Left lung (tissue), 14 donors: Measurements from ENCODE around the gene P2RX3. TPM values are rescaled to one million over a fixed set of nuclear protein-coding genes. Genes with fewer than 3 reads are reported as not detected.
"Not testable (repeated sequence)": the region's sequence is repeated elsewhere in the genome, so short reads cannot be mapped to it uniquely, and the experiment has no call there.

ENCODE experiments used
- ATAC-seq: fragments of 200-7000 bp; cut with Tn5 transposase; one replicate; pipeline ENCODE4 v1.9.1; 2020; ENCODE audit warnings: moderate library complexity
- DNase-seq, 4 donors: peaks; one replicate each; pipeline ENCODE4 v3.0.0-alpha.2; 2013 to 2020
- H3K27ac ChIP-seq, 2 donors: fragments of 200-600 bp; sonication (generic) in 1 of 2; one replicate each; pipeline versions ENCODE4 v1.5.0 to v1.8.0; 2020 to 2021
- H3K27me3 ChIP-seq, 2 donors: fragments of 200-600 bp; sonication (generic) in 1 of 2; one replicate each; pipeline versions ENCODE4 v1.5.0 to v1.8.0; 2020 to 2021
- H3K36me3 ChIP-seq, 2 donors: fragments of 200-600 bp; sonication (generic) in 1 of 2; one replicate each; pipeline versions ENCODE4 v1.5.0 to v1.8.0; 2020 to 2021
- H3K4me1 ChIP-seq, 2 donors: fragments of 200-600 bp; one replicate each; pipeline ENCODE4 v1.8.0; 2021
- H3K4me3 ChIP-seq, 2 donors: fragments of 200-600 bp; sonication (generic) in 1 of 2; one replicate each; pipeline versions ENCODE4 v1.5.0 to v1.8.0; 2020 to 2021; ENCODE audit warnings: mild to moderate bottlenecking in 1 of 2
- H3K9me3 ChIP-seq, 2 donors: fragments of 200-600 bp; sonication (generic) in 1 of 2; one replicate each; pipeline versions ENCODE4 v1.5.0 to v1.8.0; 2020 to 2021
- intact Hi-C, 2 donors: fragments of 100-400 bp; cut with DNase I; formaldehyde crosslinking; loops; one replicate each; pipeline versions ENCODE4 v1.11.2 to v1.14.2; 2022
- long read RNA-seq, 12 donors: library from polyadenylated mRNA in 2 of 12; unstranded in 2 of 12; transcript quantifications; one replicate each; pipeline ENCODE4 v2.0.0 and lab custom pipeline, GENCODE V29; 2019 to 2026
- polyA plus RNA-seq, 6 donors: library from polyadenylated mRNA; unstranded; fragments of 120-200 nt; gene quantifications; one replicate each; pipeline ENCODE4 v1.2.1, GENCODE V29; 2013; ENCODE audit not compliant: insufficient read length in 6 of 6
- total RNA-seq, 2 donors: library from RNA; stranded (reverse); fragmentation: NEBNext Ultra II Directional; extraction: Animal tissue kit (Norgen Biotek cat#: 25700); gene quantifications; one replicate each; pipeline ENCODE4 v1.2.1, GENCODE V29; 2021
- TF ChIP-seq, protein P1 (sequence below), 2 donors: fragments of 200-600 bp; sonication (generic) in 1 of 2; IDR thresholded peaks; one replicate each; pipeline versions ENCODE4 v1.5.0 to v1.8.0; 2021; ENCODE audit warnings: antibody characterized with exemption in 2 of 2
- donor health status: DM: no; HTN: yes; CAD: no.
- donor health status: DM: no; HTN: no; CAD: no.

P2RX3 gene
- total RNA-seq = not detected
- polyA plus RNA-seq = under 1 TPM; 0.17 to 0.58 (median 0.28) TPM
- long read RNA-seq, donor 1 = 0 reads
- long read RNA-seq, donor 2 = 0 reads
- long read RNA-seq, donor 3, partial matches to known transcripts = 36 of 42 reads
- long read RNA-seq, donor 3, other reads (novel, unspliced or antisense) = 6 of 42 reads
- long read RNA-seq, donor 4 = 0 reads
- long read RNA-seq, donor 5 = 0 reads
- long read RNA-seq, donor 6 = 0 reads
- long read RNA-seq, donor 7 = 0 reads
- long read RNA-seq, donor 8 = 0 reads
- long read RNA-seq, donor 9 = 0 reads
- long read RNA-seq, donor 10 = 0 reads
- long read RNA-seq, donor 11 = 0 reads
- long read RNA-seq, donor 12 = 0 reads

DNA sequence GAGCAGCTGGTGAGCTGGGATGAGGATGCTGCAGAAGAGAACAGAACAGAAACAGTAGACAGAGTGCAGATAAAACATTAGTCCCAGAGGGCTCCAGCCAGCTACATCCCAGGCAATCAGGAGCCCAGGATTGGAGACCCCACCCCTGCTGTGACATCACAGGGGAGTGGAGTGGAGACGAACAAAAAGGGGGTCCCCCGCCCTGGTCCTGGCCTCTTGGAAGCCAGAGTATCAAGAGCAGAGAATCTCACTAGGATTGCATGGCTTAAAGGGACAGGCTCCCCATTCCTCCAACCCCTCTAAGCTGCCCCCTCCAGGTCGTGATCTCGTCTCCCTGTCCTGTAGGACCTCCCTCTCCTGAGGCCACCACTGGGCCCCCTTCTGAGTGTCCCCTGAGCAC, at the start of gene P2RX3:
TSS of gene P2RX3 (plus strand) at position 211 of the 400 bp plus-strand sequence. CDS start 199 bp downstream, outside the sequence.
- H3K27me3 ChIP-seq = no peaks in the 10 kb centered on the region
- no peak within 1 kb of the TSS for H3K27ac ChIP-seq
- no peaks in the 10 kb centered on the region for H3K9me3 ChIP-seq
- TF ChIP-seq, protein P1, sequence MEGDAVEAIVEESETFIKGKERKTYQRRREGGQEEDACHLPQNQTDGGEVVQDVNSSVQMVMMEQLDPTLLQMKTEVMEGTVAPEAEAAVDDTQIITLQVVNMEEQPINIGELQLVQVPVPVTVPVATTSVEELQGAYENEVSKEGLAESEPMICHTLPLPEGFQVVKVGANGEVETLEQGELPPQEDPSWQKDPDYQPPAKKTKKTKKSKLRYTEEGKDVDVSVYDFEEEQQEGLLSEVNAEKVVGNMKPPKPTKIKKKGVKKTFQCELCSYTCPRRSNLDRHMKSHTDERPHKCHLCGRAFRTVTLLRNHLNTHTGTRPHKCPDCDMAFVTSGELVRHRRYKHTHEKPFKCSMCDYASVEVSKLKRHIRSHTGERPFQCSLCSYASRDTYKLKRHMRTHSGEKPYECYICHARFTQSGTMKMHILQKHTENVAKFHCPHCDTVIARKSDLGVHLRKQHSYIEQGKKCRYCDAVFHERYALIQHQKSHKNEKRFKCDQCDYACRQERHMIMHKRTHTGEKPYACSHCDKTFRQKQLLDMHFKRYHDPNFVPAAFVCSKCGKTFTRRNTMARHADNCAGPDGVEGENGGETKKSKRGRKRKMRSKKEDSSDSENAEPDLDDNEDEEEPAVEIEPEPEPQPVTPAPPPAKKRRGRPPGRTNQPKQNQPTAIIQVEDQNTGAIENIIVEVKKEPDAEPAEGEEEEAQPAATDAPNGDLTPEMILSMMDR (IDR thresholded peaks at IDR 0.05) = no peak
- ATAC-seq = no peak
- peaks cover 9 to 25% of the 10 kb centered on the region in 2 donors for H3K4me1 ChIP-seq
- H3K36me3 ChIP-seq = peaks cover 0 to 8% of the 10 kb centered on the region in 2 donors
- H3K4me3 ChIP-seq = no peak within 1 kb of the TSS
- intact Hi-C loops = no loop called here
- no peak for DNase-seq

DNA sequence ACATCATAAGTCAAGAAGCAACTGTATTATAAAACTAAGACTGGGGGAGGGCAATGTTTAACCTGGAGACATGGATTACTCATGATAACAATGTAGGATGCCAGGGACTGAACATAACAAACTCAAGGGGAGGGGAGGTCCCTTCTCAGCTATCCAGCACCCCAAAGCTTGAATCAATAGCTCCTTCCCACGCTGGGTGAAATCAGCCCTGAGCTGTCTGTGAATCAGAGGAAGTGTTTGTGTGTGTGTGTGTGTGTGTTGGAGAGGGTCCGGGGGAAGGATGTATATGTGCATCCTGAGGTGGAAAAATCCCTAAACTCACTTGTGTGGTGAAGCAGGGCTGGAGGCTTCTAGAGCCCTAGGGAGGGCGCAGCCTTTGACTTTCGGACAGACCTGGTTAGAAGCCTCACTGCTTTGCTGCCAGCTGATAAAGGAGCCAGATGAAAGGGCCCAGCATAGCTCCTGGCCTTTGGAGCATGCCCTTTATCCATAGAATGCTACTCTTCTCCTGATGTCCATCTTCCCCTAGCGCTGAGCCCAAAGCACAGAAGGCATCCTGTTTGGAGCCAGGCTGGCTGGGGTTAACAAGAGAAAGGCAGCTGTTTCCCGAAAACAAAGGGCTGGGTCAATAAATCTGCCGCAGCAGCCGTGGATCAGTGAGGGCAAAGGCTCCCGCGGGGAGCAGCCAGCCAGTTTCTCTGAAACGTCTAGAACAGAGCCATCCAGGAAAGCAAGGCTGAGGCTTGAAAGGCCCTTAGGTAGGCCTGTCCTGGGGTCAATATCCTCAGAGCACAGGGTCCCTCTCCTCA, 49.2 kb upstream of the P2RX3 start:
- no peak overlapping the region for H3K4me3 ChIP-seq
- ATAC-seq (peak; percentile 13), DNase-seq (peak in 1 of 4 donors; percentile 49)
- H3K9me3 ChIP-seq = no peaks in the 10 kb centered on the region
- no peaks in the 10 kb centered on the region for H3K27me3 ChIP-seq
- TF ChIP-seq, protein P1 (IDR thresholded peaks at IDR 0.05) = no peak
- H3K27ac ChIP-seq = no peak overlapping the region
- intact Hi-C loops = no loop called here
- peaks cover 0 to 8% of the 10 kb centered on the region in 2 donors for H3K4me1 ChIP-seq
- no peaks in the 10 kb centered on the region for H3K36me3 ChIP-seq

DNA sequence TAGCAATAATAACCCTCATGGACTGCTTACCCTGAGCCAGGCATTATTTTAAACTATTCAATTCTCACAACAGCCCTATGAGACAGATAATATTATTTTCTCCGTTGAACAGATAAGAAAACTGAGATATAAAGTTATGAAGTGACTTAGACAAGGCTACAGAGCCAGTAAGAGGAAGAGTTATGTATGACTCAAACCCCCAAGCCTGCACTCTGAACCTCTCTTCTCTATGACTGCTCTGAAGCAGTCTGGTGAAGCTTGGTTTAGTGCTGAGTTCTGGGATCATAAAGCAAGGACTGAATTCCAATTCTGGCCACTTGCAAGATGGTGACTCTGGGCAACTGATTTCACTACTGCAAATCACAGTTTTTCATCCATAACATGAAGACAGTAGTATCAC, 47.9 kb upstream of the P2RX3 start:
- no peak for DNase-seq
- H3K9me3 ChIP-seq = no peaks in the 10 kb centered on the region
- H3K4me1 ChIP-seq = peaks cover 11 to 20% of the 10 kb centered on the region in 2 donors
- intact Hi-C loops = no loop called here
- TF ChIP-seq, protein P1 (IDR thresholded peaks at IDR 0.05) = no peak
- H3K4me3 ChIP-seq = no peak overlapping the region
- no peak for ATAC-seq
- H3K27ac ChIP-seq = no peak overlapping the region
- no peaks in the 10 kb centered on the region for H3K27me3 ChIP-seq
- H3K36me3 ChIP-seq = no peaks in the 10 kb centered on the region

DNA sequence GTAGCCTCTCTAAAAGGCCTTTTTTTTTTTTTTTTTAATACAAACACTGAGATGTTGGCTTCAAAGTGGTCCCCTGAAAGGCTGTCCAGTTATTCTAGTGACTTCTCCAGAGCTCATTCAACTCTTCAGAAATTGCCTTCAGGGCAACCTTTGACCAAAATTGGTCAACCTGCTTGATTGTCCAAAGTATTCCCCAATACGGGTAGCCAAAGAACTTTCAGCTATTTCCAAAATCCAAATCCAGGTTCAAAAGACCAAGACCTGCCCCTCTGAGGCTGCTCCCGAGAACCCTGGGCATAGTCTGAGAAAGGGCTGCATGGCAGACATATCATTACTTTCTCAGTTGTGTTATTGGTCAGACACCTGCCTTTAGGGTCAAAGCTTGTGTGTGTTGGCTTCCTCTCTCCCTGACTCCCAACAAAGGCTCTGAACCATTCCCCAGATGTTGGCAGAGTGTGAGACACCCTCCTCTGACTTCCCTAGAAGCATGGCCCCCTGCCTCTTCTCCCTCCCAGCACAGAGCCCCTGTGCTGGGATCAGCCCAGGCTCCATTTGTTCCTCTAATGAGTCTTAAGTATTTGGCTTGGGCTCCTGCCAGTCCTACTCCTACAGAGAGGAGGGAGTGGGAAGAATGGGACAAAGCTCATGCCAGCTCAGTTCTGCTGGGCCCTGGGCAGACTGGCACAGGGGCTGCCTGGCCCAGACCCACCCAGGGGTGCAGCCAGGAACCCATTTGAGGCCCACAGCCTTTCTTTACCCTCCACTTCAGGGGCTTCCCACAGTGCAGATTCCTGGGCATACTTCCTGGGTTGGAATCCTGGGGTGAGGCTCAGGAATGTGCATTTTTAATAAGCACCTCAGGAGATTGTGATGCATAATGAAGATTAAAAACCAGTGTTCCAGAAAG, 43.7 kb upstream of the P2RX3 start:
- peak overlapping the region; percentile 6 to 30 for H3K27ac ChIP-seq
- peaks cover 0 to 10% of the 10 kb centered on the region in 2 donors for H3K9me3 ChIP-seq
- DNase-seq = peak; percentile 29 to 72 (median 60)
- TF ChIP-seq, protein P1 (IDR thresholded peaks at IDR 0.05) = no peak
- intact Hi-C loops = no loop called here
- peak; percentile 87 for ATAC-seq
- H3K4me1 ChIP-seq = peaks cover 11 to 21% of the 10 kb centered on the region in 2 donors
- H3K36me3 ChIP-seq = peaks cover 0 to 23% of the 10 kb centered on the region in 2 donors
- H3K27me3 ChIP-seq = no peaks in the 10 kb centered on the region
- no peak overlapping the region for H3K4me3 ChIP-seq

DNA sequence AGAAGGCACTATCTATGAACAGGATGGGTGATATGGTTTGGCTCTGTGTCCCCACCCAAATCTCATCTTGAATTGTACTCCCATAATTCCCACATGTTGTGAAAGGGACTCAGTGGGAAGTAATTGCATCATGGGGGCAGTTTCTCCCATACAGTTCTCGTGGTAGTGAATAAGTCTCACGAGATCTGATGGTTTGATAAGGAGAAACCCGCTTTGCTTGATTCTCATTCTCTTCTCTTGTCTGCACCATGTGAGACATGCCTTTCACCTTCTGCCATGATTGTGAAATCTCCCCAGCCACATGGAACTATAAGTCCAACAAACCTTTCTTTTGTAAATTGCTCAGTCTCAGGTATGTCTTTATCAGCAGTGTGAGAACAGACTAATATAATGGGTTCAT, 41.9 kb upstream of the P2RX3 start:
- DNase-seq, H3K4me3 ChIP-seq, H3K27me3 ChIP-seq, H3K27ac ChIP-seq, ATAC-seq, intact Hi-C loops: not testable (repeated sequence)
- Histone ChIP-seq H3K36me3 (peaks cover 0 to 41% of the 10 kb centered on the region in 2 donors), H3K4me1 (peaks cover 11 to 21% of the 10 kb centered on the region in 2 donors), H3K9me3 (peaks cover 0 to 14% of the 10 kb centered on the region in 2 donors)
